GM19397 (cell line): ENCODE measurements around the gene ZDHHC11.
"Not testable (repeated sequence)": the region's sequence is repeated elsewhere in the genome, so short reads cannot be mapped to it uniquely, and the experiment has no call there.

Source experiments
- ATAC-seq: cut with Tn5 transposase; IDR thresholded peaks from one replicate; pipeline ENCODE4 v1.9.1; 2021; ENCODE audit warnings: mild to moderate bottlenecking, moderate library complexity; ENCODE audit not compliant: unreplicated experiment

Gene ZDHHC11

DNA sequence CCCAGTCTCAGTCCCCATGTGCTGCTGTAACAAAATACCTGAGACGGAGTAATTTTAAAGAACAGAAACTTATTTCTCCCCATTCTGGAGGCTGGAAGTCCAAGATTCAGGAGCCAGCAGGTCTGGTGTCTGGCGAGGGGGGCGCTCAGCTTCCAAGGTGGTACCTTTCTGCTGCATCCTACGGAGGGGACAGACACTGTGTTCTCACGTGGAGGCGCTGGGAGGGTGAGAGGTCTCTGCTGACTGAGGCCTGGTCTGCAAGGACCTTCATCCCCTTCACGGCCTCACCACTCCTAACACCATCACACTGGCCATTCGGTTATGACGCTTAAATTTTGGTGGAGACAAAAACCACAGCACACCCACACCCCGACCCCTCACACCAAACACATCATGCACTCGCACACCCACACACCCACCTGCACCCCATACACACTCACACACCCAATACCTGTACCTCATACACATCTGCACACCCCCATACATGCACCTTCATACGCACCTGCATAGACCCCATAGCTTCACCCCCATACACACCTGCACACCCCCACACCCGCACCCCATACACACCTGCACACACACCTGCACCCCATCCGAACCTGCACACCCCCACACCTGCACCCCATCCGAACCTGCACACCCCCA, 9.8 kb upstream of the ZDHHC11 start:
- no peak for ATAC-seq

DNA sequence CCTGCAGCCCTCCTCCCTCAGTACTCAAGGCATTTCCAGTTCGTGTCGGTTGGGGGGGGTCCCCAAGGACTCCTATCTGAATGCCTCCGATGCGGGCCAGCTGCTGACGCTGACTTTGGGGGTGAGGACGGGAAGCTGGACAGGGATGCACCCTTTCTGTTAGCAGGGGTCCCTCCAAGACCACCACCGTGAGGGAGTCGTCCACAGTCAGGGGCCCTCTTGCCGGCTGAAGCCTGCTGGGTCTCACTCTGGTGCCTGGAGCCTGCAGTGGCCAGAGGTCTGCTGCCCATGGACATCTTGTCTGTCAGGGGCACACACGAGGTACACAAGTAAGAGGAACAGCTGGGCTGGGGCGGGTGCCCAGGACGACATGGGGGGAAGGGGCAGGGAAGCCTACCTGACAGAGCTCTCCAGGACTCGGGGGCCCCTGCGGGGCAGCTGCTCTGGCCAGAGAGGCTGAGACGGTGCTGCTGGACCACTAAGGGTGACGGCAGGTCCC, 9.1 kb upstream of the ZDHHC11 start:
- no peak for ATAC-seq

DNA sequence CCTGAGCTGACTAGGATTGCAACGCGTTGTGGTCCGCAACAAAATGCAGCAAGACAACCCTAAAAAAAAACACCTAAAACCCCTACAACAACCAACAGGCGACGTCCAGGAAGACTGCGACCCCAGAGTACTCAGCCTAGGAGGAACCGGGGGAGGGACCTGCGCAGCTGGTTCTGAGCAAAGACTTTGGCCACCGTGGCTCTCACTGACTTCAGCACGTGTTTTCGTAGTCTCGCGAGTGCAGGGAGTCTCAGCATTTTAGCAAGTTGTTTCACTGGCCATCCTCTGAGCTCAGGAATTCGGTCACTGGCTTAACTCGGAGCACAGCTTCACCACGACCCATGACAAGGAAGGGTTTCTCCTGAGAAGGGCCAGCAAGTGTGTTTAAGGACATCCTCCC, 8.6 kb upstream of the ZDHHC11 start:
- ATAC-seq = no peak

GRCh38 chr5:858726-859125, 7.9 kb upstream of the ZDHHC11 start:
- no peak for ATAC-seq

DNA sequence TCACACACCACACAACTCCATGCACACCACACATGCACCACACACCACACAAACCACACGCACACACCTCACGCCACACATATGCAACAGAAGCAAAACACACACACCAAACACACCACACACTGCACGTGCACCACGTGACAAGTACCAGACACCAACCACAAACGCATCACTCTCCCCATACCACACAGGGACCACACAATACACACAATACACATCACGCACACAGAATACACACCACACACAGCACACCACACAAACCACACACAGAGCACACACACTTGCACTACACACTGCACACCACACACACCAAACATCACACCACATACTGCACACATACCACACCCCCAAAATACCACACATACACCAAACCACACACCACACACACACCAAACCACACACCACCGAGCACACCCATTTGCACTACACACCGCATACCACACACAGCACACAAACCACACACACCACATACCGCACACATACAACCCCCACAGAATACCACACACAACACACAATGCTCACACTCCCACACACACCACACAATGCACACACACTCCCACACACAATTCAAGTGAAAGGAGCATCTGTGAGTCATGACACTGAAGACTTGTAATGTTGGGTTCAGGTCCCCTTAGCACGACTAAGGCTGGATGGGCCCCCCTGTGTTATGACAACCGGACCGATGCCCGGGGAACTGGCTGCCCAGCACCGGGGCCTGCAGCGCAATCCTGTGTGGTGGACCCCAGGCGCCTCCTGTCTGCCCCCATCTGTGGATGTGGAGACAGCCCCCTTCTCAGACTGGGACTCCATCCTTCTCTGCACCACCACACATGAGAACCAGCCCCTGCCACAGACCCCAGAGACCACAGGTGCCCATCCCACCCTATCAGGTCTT, 6.0 kb upstream of the ZDHHC11 start:
- ATAC-seq = no peak

GRCh38 chr5:855771-856530, 5.2 kb upstream of the ZDHHC11 start:
- ATAC-seq = no peak

DNA sequence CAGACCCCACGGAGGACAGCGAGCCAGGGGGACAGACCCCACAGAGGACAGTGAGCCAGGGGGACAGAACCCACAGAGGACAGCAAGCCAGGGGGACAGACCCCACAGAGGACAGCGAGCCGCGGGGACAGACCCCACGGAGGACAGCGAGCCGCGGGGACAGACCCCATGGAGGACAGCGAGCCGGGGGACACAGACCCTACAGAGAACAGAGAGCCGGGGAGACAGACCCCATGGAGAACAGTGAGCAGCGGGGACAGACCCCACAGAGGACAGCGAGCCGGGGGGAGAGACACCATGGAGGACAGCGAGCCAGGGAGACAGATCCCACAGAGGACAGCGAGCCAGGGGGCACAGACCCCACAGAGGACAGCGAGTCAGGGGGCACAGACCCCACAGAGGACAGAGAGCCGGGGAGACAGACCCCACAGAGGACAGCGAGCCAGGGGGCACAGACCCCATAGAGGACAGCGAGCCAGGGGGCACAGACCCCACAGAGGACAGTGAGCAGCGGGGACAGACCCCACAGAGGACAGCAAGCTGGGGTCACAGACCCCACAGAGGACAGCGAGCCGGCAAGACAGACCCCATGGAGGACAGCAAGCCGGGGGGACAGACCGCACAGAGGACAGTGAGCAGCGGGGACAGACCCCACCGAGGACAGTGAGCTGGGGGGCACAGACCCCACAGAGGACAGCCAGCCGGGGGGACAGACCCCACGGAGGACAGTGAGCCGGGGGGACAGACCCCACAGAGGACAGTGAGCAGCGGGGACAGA, 4.4 kb upstream of the ZDHHC11 start:
- ATAC-seq = no peak

DNA sequence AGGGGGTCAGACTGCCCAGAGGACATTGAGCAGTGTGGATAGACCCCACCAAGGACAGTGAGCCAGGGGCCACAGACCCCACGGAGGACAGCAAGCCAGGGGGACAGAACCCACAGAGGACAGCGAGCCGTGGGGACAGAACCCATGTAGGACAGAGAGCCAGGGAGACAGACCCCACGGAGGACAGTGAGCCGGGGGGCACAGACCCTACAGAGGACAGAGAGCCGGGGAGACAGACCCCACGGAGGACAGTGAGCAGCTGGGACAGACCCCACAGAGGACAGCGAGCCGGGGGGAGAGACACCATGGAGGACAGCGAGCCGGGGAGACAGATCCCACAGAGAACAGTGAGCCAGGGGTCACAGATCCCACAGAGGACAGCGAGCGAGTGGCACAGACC, 3.4 kb upstream of the ZDHHC11 start:
- no peak for ATAC-seq

DNA sequence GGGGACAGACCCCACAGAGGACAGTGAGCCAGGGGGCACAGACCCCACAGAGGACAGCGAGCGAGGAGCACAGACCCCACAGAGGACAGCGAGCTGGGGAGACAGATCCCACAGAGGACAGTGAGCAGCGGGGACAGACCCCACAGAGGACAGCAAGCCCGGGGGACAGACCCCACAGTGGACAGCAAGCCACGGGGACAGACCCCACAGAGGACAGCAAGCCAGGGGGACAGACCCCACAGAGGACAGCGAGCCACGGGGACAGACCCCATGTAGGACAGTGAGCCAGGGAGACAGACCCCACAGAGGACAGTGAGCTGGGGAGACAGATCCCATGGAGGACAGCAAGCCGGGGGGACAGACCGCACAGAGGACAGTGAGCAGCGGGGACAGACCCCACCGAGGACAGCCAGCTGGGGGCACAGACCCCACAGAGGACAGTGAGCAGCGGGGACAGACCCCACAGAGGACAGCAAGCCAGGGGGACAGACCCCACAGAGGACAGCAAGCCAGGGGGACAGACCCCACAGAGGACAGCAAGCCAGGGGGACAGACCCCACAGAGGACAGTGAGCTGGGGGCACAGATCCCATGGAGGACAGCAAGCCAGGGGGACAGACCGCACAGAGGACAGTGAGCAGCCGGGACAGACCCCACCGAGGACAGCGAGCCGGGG, 2.8 kb upstream of the ZDHHC11 start:
- not testable (repeated sequence) for ATAC-seq

GRCh38 chr5:852431-853401, 1.9 kb upstream of the ZDHHC11 start:
- ATAC-seq = no peak

DNA sequence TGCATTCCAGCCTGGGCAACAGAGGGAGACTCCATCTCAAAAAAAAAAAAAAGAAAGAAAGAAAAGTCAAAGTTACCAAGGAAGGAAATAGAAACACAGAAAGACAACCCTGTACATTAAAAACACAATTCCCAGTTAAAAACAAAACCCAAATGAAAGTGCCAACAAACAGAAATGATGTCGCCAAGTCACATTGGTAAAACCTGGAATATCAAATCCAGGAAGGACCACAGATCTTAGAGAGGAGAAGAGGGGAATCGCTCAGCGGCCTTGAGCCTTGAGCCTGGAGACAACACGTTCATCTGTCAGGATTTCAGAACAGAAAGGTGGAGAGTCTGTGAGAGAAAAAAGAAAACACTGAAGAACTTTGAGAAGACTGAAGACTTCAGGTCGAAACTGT, 1.2 kb upstream of the ZDHHC11 start:
- ATAC-seq = no peak

- ATAC-seq = no peak
These were observed 767 bp upstream of the ZDHHC11 start for GRCh38 chr5:851553-851952.

DNA sequence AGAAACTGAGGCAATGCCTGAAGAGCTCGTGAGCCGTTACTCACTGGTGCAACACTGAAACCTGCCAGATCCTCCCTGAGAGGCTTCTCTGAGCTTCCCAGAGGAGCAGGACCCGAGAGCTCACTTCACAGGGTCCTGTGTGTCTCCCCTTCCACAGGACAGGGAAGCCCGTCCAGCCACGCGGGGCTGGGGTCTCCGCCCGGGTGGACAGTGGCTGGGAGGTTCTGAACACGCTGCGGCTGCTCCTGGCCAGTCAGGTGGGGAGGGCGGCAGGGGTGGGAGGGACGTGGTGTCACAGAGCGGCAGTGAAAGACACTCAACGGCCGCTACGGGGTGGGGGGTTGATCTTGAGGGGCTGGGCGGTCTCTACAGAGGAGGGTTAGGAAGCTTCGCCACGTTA, 290 bp upstream of the ZDHHC11 start:
- ATAC-seq = no peak

DNA sequence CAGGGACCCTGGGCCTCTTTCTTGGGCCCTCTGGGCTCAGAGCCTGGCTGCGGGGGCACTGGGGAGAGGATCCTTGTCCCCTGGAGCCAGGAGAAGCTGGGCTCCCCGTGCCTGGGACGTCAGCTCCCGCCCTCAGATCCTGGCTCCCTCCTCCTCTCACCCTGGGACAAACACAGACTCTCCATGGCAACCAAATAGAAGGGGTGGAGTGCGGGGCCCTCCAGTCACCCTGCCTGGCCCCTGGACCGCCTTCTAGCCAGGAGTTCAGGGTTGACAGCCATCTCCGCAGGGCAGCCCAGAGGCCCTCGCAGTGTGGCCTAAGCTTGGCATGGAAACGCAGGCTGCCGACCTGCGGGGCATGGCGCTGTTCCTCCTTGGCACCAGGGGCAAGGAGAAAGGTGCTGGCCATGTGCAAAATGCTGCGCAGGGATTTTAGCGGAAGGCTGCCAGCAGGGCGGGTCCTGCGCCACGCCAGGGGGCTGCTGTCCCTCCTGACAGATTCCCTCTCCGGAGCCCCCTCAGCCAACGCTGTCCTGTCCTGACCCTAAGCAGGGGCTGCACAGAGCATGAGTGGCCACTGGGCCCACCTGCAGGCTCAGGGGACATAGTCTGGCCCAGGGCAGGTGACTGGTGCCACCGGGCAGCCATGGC, 1.0 kb downstream of the ZDHHC11 start:
- ATAC-seq = no peak

- no peak for ATAC-seq
These were observed 2.1 kb downstream of the ZDHHC11 start for GRCh38 chr5:848671-849111.

GRCh38 chr5:847736-848135, 3.0 kb downstream of the ZDHHC11 start:
- not testable (repeated sequence) for ATAC-seq

DNA sequence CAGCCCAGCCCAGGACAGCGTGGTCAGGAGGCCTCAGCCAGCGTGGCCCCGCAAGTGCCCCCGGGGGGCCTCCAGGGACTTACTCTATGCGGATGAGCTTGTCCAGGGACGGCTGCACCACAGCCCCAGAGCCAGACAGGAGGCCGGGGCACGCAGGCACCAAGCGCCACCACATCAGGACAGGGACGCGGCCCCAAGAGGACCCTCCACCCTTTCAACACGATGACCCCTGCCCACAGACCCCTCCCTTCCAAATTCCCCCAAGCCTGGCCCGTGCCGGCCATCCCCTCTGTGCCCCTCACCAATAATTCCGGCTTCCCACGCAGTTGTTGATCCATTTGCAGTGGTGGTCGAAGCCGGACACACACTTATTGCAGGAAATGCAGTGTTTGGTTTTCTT, 3.6 kb downstream of the ZDHHC11 start:
- not testable (repeated sequence) for ATAC-seq

- ATAC-seq = not testable (repeated sequence)
These were observed 4.1 kb downstream of the ZDHHC11 start for GRCh38 chr5:846602-847091.
